A549 (cell line): ENCODE data around the gene AAK1. TPM values are rescaled to one million over a fixed set of nuclear protein-coding genes. Genes with fewer than 3 reads are reported as not detected.
A peak's percentile ranks its signal among the peaks of the same experiment; 100 is the strongest.

Experiments
- ATAC-seq, 2 experiments: fragments of 200-7000 bp in 1 of 2; fragments of >200 bp in 1 of 2; cut with Nextera tagmentation in 1 of 2; cut with Tn5 transposase in 1 of 2; 3 replicates each; pipeline versions ENCODE4 v1.8.0 to v1.9.1; 2018 to 2020; ENCODE audit warnings: mild to moderate bottlenecking in 1 of 2, moderate library complexity in 1 of 2
- CTCF ChIA-PET: fragments of 300-600 bp; sonication (Branson Sonifier 250); formaldehyde crosslinking; extraction: SDS; loops from one replicate; lab custom pipeline; 2021; ENCODE audit warnings: antibody characterized with exemption, inconsistent platforms; lab: Yijun Ruan, JAX
- POLR2A ChIA-PET: fragments of 350-600 bp; formaldehyde crosslinking; extraction: SDS; loops from one replicate; lab custom pipeline; 2021; ENCODE audit warnings: antibody characterized with exemption, inconsistent platforms; lab: Yijun Ruan, JAX
- DNase-seq, 2 experiments: peaks; one replicate each; pipeline versions ENCODE4 v3.0.0 to v3.0.0-alpha.2; 2011 to 2016; ENCODE audit warnings: low read depth in 1 of 2, low spot score in 1 of 2
- FAIRE-seq: peaks from 2 replicates; lab custom pipeline; 2011; peaks lifted over from hg19 to GRCh38; lab: Jason Lieb, UNC
- H3K27ac ChIP-seq, 2 experiments: fragments of >200 bp; sonication (Bioruptor Twin); formaldehyde crosslinking; 3 replicates each; pipeline ENCODE4 v1.5.1; 2016 to 2017
- H3K4me1 ChIP-seq: fragments of >200 bp; sonication (Bioruptor Twin); formaldehyde crosslinking; 3 replicates; pipeline ENCODE4 v1.6.1; 2016
- H3K4me2 ChIP-seq: fragments of >200 bp; sonication (Bioruptor Twin); formaldehyde crosslinking; 3 replicates; pipeline ENCODE4 v1.6.1; 2016
- H3K4me3 ChIP-seq: fragments of >200 bp; sonication (Bioruptor Twin); formaldehyde crosslinking; 3 replicates; pipeline ENCODE4 v1.5.1; 2016
- H3K9me3 ChIP-seq: fragments of >200 bp; sonication (Bioruptor Twin); formaldehyde crosslinking; 3 replicates; pipeline ENCODE4 v1.6.1; 2016
- CBX8 ChIP-seq: fragments of 200-600 bp; sonication (generic); IDR thresholded peaks from 2 replicates; pipeline ENCODE4 v1.6.1; 2016
- CEBPB ChIP-seq, 2 experiments: fragments of >200 bp in 1 of 2; sonication (Bioruptor Twin) in 1 of 2; formaldehyde crosslinking in 1 of 2; IDR thresholded peaks; 2 replicates each; pipeline ENCODE4 v1.6.1; 2012 to 2016
- CHD4 ChIP-seq: fragments of 200-600 bp; sonication (generic); IDR thresholded peaks from 2 replicates; pipeline ENCODE4 v1.6.1; 2016; ENCODE audit warnings: antibody characterized with exemption, mild to moderate bottlenecking, borderline replicate concordance
- FOSL2 ChIP-seq, 2 experiments: fragments of 450-650 bp in 1 of 2; fragments of >200 bp in 1 of 2; sonication (Bioruptor Twin) in 1 of 2; formaldehyde crosslinking; IDR thresholded peaks; 2 replicates each; pipeline versions ENCODE4 v1.5.0 to v1.6.1; 2016 to 2020; ENCODE audit warnings: mild to moderate bottlenecking in 1 of 2, moderate library complexity in 1 of 2
- FOXS1 ChIP-seq: fragments of 250-450 bp; sonication (Bioruptor Pico); IDR thresholded peaks from 2 replicates; pipeline ENCODE4 v1.5.0; 2020; ENCODE audit warnings: mild to moderate bottlenecking, moderate library complexity
- HEYL ChIP-seq: fragments of 250-450 bp; sonication (Bioruptor Pico); IDR thresholded peaks from 2 replicates; pipeline ENCODE4 v1.8.0; 2021; ENCODE audit warnings: mild to moderate bottlenecking, moderate library complexity
- HOXA7 ChIP-seq: fragments of 250-450 bp; sonication (Bioruptor Pico); IDR thresholded peaks from 2 replicates; pipeline ENCODE4 v1.5.0; 2020; ENCODE audit warnings: mild to moderate bottlenecking, moderate library complexity
- HOXB5 ChIP-seq: fragments of 250-450 bp; sonication (Bioruptor Pico); IDR thresholded peaks from 2 replicates; pipeline ENCODE4 v1.5.0; 2020; ENCODE audit warnings: mild to moderate bottlenecking, moderate library complexity
- JUNB ChIP-seq: fragments of >200 bp; sonication (Bioruptor Twin); formaldehyde crosslinking; IDR thresholded peaks from 2 replicates; pipeline ENCODE4 v1.6.1; 2016
- MAFK ChIP-seq: fragments of 450-650 bp; IDR thresholded peaks from 2 replicates; pipeline ENCODE4 v1.6.1; 2014; ENCODE audit not compliant: partially characterized antibody
- MYC ChIP-seq: IDR thresholded peaks from 2 replicates; pipeline ENCODE4 v1.6.1; 2012; ENCODE audit warnings: mild to moderate bottlenecking, inconsistent platforms, low read length, improper control_type of control experiment, borderline replicate concordance
- NFE2L2 ChIP-seq: fragments of 150-350 bp; conservative IDR thresholded peaks from 2 replicates; pipeline ENCODE4 v1.6.1; 2014; ENCODE audit warnings: low read length
- NPAS2 ChIP-seq: fragments of 250-450 bp; sonication (Bioruptor Pico); IDR thresholded peaks from 2 replicates; pipeline ENCODE4 v1.8.0; 2022; ENCODE audit warnings: mild to moderate bottlenecking, moderate library complexity, borderline replicate concordance
- NR3C1 ChIP-seq: fragments of >200 bp; sonication (Bioruptor Twin); formaldehyde crosslinking; IDR thresholded peaks from 3 replicates; pipeline ENCODE4 v1.6.1; 2017
- RCOR1 ChIP-seq: fragments of 150-350 bp; IDR thresholded peaks from 2 replicates; pipeline ENCODE4 v1.6.1; 2014; ENCODE audit warnings: antibody characterized with exemption, low read length, low read depth
- RNF2 ChIP-seq: fragments of 200-600 bp; sonication (generic); IDR thresholded peaks from 2 replicates; pipeline ENCODE4 v1.6.1; 2016; ENCODE audit warnings: low read depth, mild to moderate bottlenecking, antibody characterized with exemption, moderate library complexity, borderline replicate concordance
- ZSCAN20 ChIP-seq: fragments of 250-450 bp; sonication (Bioruptor Pico); IDR thresholded peaks from 2 replicates; pipeline ENCODE4 v1.8.0; 2022; ENCODE audit warnings: mild to moderate bottlenecking, moderate library complexity
- WGBS: methylation state at CpG from one replicate; pipeline ENCODE4 v1.1.6; 2017; ENCODE audit errors: missing lambda C conversion rate; 5-methylcytosine and 5-hydroxymethylcytosine counted together
- polyA plus RNA-seq, 4 experiments: library from polyadenylated mRNA; depleted of rRNA in 3 of 4; stranded (reverse); fragments of >200 nt; fragmentation: RNase III in 1 of 4; extraction: RNeasy Plus Mini Kit Qiagen cat#74134 plus additional on column Dnase treatment in 1 of 4; gene quantifications; 2 replicates in 3 of 4; 3 replicates in 1 of 4; pipeline ENCODE4 v1.2.3, GENCODE V29; 2011 to 2017
- TF ChIP-seq, protein P1 (sequence below): fragments of 150-350 bp; IDR thresholded peaks from 2 replicates; pipeline ENCODE4 v1.6.1; 2014; ENCODE audit warnings: low read depth, mild to moderate bottlenecking, low read length
- TF ChIP-seq, protein P2 (sequence below): IDR thresholded peaks from 2 replicates; pipeline ENCODE4 v1.6.1; 2012; ENCODE audit warnings: low read depth, borderline replicate concordance
- TF ChIP-seq, protein P3 (sequence below): fragments of 250-450 bp; sonication (Bioruptor Pico); IDR thresholded peaks from 2 replicates; pipeline ENCODE4 v1.5.0; 2021; ENCODE audit warnings: mild to moderate bottlenecking, moderate library complexity, borderline replicate concordance

Gene AAK1
- polyA plus RNA-seq, 2 of the 4 experiments (the other 2 are of a cell fraction), result 15.9 to 25.7 TPM

DNA sequence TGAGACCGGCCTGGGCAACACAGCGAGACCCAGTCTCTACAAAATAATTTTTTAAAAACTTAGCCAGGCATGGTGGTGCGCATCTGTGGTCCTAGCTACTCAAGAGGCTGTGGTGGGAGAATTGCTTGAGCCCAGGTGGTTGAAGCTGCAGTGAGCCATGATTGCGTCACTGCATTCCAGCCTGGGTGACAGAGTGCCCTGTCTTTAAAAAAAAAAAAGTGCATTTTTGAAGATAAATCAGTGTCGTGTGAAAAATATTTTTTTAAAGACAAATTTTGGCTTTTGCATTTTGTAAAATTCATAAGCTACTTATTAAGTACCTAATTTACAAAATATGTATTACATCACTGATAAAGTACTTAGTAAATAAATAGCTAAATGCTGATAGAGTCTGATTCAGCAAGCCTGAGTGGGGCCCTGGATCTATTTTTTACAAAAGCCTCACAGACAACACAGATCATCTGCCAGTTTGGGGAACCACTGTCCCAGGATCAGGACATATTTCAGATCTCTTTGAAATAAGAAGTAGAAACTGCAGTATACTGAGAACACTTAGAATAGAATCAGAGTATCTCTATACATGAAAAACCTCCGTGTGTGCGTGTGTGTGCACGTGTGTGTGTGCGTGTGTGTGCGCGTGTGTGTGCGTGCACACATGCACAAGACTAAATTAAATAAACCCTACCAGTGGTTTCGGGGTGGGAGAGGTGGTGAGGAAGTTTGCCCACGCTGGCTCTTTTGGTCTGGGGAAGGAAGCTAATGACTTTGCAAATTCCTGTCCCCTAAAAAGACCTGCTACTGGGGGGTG, 61.6 kb downstream of the AAK1 start:
- Histone ChIP-seq H3K9me3 (no peaks in the 10 kb centered on the region), H3K27ac (peak overlapping the region; percentile 54 to 76), H3K4me2 (peak overlapping the region; percentile 71), H3K4me1 (peaks cover 32% of the 10 kb centered on the region), H3K4me3 (no peak overlapping the region)
- FAIRE-seq, result no peak
- 75% methylated on average over 14 of the region's 14 CpGs for WGBS
- DNase-seq, result peak in 1 of 2 experiments; percentile 39
- TF ChIP-seq NPAS2, result no peak
- TF ChIP-seq FOSL2 (IDR thresholded peaks at IDR 0.05), result no peak
- peak; percentile 18; the same call in 1 of the 2 replicates for TF ChIP-seq FOSL2 (CRISPR knock-in tag; IDR thresholded peaks at IDR 0.05)
- no peak for TF ChIP-seq MYC
- TF ChIP-seq, protein P1, sequence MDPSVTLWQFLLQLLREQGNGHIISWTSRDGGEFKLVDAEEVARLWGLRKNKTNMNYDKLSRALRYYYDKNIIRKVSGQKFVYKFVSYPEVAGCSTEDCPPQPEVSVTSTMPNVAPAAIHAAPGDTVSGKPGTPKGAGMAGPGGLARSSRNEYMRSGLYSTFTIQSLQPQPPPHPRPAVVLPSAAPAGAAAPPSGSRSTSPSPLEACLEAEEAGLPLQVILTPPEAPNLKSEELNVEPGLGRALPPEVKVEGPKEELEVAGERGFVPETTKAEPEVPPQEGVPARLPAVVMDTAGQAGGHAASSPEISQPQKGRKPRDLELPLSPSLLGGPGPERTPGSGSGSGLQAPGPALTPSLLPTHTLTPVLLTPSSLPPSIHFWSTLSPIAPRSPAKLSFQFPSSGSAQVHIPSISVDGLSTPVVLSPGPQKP, result no peak
- peak; percentile 32; the same call in 1 of the 2 replicates for TF ChIP-seq JUNB
- TF ChIP-seq CEBPB (IDR thresholded peaks at IDR 0.05), result peak; percentile 93 to 98
- POLR2A ChIA-PET, result no interaction called here
- CTCF ChIA-PET, result interaction anchor here (0.6 to 3.3 kb wide), 11 partner anchors 9 to 133 kb away, joined by 3 to 29 read pairs (median 5); no protein-coding TSS in a partner anchor
- ATAC-seq, result peak; percentile 16 to 64; a peak in 4 of 6 replicates

DNA sequence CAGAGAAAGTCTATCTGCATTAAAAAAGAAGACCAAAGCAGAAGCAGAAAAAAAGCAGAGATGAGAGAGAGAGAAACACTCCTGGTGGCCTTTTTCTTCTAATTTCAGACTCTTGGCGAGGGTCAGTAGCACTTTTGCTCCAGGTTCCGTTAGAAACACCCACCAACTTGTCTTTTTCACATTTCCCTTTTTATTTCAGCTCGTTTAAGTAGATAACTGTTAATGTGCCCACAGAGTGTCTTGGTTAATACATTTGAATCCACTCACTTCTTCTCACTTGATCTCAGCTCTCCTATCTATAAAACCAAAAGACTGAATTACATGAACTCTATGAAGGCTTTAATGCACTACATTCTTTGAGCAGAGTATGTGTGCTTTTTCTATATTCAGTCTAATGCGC, 63.1 kb downstream of the AAK1 start:
- DNase-seq, result no peak
- FAIRE-seq, result no peak
- peaks cover 27% of the 10 kb centered on the region for H3K4me1 ChIP-seq
- POLR2A ChIA-PET, result no interaction called here
- H3K4me3 ChIP-seq, result no peak overlapping the region
- H3K4me2 ChIP-seq, result no peak overlapping the region
- WGBS, result 91% methylated on average over 4 of the region's 4 CpGs
- H3K27ac ChIP-seq, result no peak overlapping the region
- TF ChIP-seq HOXB5 (CRISPR knock-in tag) (no peak), RCOR1 (no peak), CBX8 (no peak), ZSCAN20 (CRISPR knock-in tag) (no peak), RNF2 (no peak), HOXA7 (CRISPR knock-in tag) (no peak), NR3C1 (no peak), HEYL (CRISPR knock-in tag) (no peak), FOSL2 (IDR thresholded peaks at IDR 0.05) (no peak), FOSL2 (CRISPR knock-in tag; IDR thresholded peaks at IDR 0.05) (no peak), MAFK (no peak), CHD4 (no peak), FOXS1 (CRISPR knock-in tag) (no peak), NFE2L2 (no peak)
- TF ChIP-seq, protein P2, sequence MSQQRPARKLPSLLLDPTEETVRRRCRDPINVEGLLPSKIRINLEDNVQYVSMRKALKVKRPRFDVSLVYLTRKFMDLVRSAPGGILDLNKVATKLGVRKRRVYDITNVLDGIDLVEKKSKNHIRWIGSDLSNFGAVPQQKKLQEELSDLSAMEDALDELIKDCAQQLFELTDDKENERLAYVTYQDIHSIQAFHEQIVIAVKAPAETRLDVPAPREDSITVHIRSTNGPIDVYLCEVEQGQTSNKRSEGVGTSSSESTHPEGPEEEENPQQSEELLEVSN, result no peak
- TF ChIP-seq, protein P3, sequence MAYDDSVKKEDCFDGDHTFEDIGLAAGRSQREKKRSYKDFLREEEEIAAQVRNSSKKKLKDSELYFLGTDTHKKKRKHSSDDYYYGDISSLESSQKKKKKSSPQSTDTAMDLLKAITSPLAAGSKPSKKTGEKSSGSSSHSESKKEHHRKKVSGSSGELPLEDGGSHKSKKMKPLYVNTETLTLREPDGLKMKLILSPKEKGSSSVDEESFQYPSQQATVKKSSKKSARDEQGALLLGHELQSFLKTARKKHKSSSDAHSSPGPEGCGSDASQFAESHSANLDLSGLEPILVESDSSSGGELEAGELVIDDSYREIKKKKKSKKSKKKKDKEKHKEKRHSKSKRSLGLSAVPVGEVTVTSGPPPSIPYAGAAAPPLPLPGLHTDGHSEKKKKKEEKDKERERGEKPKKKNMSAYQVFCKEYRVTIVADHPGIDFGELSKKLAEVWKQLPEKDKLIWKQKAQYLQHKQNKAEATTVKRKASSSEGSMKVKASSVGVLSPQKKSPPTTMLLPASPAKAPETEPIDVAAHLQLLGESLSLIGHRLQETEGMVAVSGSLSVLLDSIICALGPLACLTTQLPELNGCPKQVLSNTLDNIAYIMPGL (CRISPR knock-in tag), result no peak
- no peak for ATAC-seq
- CTCF ChIA-PET, result interaction anchor here (1.3 to 2.1 kb wide), 3 partner anchors 15 to 237 kb away, joined by 4 to 7 read pairs (median 5); no protein-coding TSS in a partner anchor
- H3K9me3 ChIP-seq, result no peaks in the 10 kb centered on the region
